B cell (primary cell): ENCODE measurements around the gene ITPR2.

Experiments
- EZH2 ChIP-seq: IDR thresholded peaks from 2 replicates; pipeline ENCODE4 v1.6.1; 2012; ENCODE audit warnings: borderline replicate concordance, low read depth, mild to moderate bottlenecking, moderate library complexity, low read length; ENCODE audit not compliant: insufficient read depth, poor library complexity, severe bottlenecking
- TF ChIP-seq, protein P1 (sequence below): fragments of 200-600 bp; IDR thresholded peaks from one replicate; pipeline ENCODE4 v1.8.0; 2022; ENCODE audit warnings: antibody characterized with exemption, mild to moderate bottlenecking

DNA sequence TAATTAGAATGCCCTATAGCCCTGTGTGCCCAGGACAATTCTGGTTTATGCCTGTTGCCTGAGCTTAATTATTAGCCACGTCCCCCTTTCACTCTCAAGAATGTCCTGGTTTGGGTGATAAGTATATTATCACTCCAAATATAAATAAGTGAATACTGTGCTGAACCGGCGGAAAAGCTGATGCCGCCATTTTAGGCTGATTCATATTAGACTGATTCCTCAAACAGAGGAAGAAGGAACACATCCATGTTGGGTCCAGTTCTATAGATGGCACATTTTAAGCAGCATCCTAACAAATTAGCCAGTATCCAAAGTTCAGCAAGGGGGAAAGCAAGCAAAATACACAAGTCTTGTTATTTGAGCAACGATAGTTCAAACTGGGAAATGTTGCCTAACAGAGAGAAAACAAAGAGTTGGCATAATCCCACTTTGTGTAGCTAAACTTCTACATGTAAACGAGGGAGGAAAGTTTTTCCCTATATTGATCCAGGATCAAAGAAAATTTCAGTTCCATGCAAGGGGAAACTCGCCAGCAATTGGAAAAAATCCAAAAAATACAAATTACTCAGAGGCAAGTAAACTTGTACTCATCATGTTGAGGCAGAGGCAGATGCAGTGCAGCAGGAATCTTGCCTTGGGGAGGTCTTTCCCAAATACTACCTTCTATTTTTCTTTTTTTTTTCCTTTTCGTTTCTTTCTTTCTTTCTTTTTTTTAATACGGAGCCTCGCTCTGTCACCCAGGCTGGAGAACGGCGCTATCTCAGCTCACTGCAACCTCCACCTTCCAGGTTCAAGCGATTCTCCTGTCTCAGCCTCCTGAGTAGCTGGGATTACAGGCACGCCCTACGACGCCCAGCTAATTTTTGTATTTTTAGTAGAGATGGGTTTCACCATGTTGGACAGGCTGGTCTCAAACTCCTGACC lies 96.2 kb downstream of the ITPR2 start:
- TF ChIP-seq, protein P1, sequence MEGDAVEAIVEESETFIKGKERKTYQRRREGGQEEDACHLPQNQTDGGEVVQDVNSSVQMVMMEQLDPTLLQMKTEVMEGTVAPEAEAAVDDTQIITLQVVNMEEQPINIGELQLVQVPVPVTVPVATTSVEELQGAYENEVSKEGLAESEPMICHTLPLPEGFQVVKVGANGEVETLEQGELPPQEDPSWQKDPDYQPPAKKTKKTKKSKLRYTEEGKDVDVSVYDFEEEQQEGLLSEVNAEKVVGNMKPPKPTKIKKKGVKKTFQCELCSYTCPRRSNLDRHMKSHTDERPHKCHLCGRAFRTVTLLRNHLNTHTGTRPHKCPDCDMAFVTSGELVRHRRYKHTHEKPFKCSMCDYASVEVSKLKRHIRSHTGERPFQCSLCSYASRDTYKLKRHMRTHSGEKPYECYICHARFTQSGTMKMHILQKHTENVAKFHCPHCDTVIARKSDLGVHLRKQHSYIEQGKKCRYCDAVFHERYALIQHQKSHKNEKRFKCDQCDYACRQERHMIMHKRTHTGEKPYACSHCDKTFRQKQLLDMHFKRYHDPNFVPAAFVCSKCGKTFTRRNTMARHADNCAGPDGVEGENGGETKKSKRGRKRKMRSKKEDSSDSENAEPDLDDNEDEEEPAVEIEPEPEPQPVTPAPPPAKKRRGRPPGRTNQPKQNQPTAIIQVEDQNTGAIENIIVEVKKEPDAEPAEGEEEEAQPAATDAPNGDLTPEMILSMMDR, result no peak
- no peak for TF ChIP-seq EZH2
